ENCODE measurements around the gene ASXL3.

GRCh38 chr18:33751613-33752221 lies 173.7 kb downstream of the ASXL3 start:
- TF ChIP-seq CTCF (IDR thresholded peaks at IDR 0.05) (peak in 3 of 6 experiments; percentile 35 to 53 (median 38)), POLR2A (IDR thresholded peaks at IDR 0.05) (no peak)

Measured in thyroid gland (tissue), 4 donors.